Mucosa of descending colon (tissue), 3 donors: ENCODE data around the gene FCAR. TPM values are rescaled to one million over a fixed set of nuclear protein-coding genes. Genes with fewer than 3 reads are reported as not detected.
"Not testable (repeated sequence)": the region's sequence is repeated elsewhere in the genome, so short reads cannot be mapped to it uniquely, and the experiment has no call there.

Source experiments
- ATAC-seq: fragments of 200-7000 bp; cut with Tn5 transposase; one replicate; pipeline ENCODE4 v1.9.1; 2020; ENCODE audit warnings: mild to moderate bottlenecking, moderate library complexity
- DNase-seq, 3 donors: peaks; one replicate each; pipeline ENCODE4 v3.0.0-alpha.2; 2020
- H3K36me3 ChIP-seq: fragments of 200-600 bp; one replicate; pipeline ENCODE4 v1.8.0; 2021; ENCODE audit warnings: low read depth, mild to moderate bottlenecking
- H3K4me1 ChIP-seq: fragments of 200-600 bp; one replicate; pipeline ENCODE4 v1.8.0; 2021; ENCODE audit warnings: low read depth, mild to moderate bottlenecking
- H3K4me3 ChIP-seq: fragments of 200-600 bp; one replicate; pipeline ENCODE4 v1.8.0; 2021; ENCODE audit warnings: mild to moderate bottlenecking
- H3K9me3 ChIP-seq: fragments of 200-600 bp; one replicate; pipeline ENCODE4 v1.8.0; 2021; ENCODE audit warnings: mild to moderate bottlenecking
- intact Hi-C, 2 donors: fragments of 100-400 bp; cut with DNase I in 1 of 2; cut with micrococcal nuclease in 1 of 2; formaldehyde crosslinking; loops; one replicate each; pipeline versions ENCODE4 v1.11.0 to v1.11.1; 2022; cut with DNase I, micrococcal nuclease
- total RNA-seq, 3 donors: library from RNA; stranded (reverse); fragmentation: NEBNext Ultra II Directional in 2 of 3; extraction: Animal tissue kit (Norgen Biotek cat#: 25700) in 2 of 3; gene quantifications; one replicate each; pipeline versions ENCODE4 v1.2.1 to v1.2.4, GENCODE V29; 2021 to 2023
- TF ChIP-seq, protein P1 (sequence below): fragments of 200-600 bp; IDR thresholded peaks from one replicate; pipeline ENCODE4 v1.8.0; 2022; ENCODE audit warnings: antibody characterized with exemption, mild to moderate bottlenecking
- donor health status: DM: no; HTN: no; CAD: no; lungs with moderate emphysema.
- donor health status: DM: no; HTN: no; CAD: no.
- donor health status: DM: no; HTN: yes; CAD: no.

FCAR gene
- total RNA-seq, 3 donors from 2014 or later = 0.76 to 1.2 TPM; not detected in 1

GRCh38 chr19:54851353-54851752 is 22.7 kb upstream of the FCAR start:
- Histone ChIP-seq H3K4me1 (no peaks in the 10 kb centered on the region), H3K36me3 (no peaks in the 10 kb centered on the region), H3K9me3 (no peaks in the 10 kb centered on the region), H3K4me3 (no peak overlapping the region)
- TF ChIP-seq, protein P1, sequence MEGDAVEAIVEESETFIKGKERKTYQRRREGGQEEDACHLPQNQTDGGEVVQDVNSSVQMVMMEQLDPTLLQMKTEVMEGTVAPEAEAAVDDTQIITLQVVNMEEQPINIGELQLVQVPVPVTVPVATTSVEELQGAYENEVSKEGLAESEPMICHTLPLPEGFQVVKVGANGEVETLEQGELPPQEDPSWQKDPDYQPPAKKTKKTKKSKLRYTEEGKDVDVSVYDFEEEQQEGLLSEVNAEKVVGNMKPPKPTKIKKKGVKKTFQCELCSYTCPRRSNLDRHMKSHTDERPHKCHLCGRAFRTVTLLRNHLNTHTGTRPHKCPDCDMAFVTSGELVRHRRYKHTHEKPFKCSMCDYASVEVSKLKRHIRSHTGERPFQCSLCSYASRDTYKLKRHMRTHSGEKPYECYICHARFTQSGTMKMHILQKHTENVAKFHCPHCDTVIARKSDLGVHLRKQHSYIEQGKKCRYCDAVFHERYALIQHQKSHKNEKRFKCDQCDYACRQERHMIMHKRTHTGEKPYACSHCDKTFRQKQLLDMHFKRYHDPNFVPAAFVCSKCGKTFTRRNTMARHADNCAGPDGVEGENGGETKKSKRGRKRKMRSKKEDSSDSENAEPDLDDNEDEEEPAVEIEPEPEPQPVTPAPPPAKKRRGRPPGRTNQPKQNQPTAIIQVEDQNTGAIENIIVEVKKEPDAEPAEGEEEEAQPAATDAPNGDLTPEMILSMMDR = no peak
- intact Hi-C loops = no loop called here
- DNase-seq (no peak), ATAC-seq (no peak)

GRCh38 chr19:54855241-54855640 is 18.8 kb upstream of the FCAR start:
- H3K4me1 ChIP-seq, H3K36me3 ChIP-seq, intact Hi-C loops, DNase-seq, H3K4me3 ChIP-seq, ATAC-seq, H3K9me3 ChIP-seq: not testable (repeated sequence)

- H3K36me3 ChIP-seq, ATAC-seq, H3K4me3 ChIP-seq, DNase-seq, intact Hi-C loops, H3K4me1 ChIP-seq, H3K9me3 ChIP-seq: not testable (repeated sequence)
These were observed 15.6 kb upstream of the FCAR start for GRCh38 chr19:54858476-54858875.

DNA sequence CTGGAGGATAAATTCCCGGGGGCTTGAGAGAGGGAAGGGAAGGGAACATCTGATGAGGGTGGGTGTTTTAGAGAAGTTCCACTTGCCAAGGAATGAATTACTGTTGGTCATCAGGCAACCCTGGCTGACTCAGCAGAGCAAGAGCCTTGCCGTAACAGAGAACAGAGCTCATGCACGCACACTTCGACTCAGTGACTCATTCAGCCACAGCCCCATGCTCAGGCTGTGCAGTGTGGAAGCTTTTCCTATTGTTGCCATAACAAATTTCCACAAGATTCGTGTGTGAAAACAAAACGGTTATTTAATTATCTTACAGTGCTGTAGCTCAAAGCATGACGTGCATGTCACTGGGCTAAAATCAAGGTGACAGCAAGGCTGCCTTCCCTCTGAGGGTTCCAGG is 14.6 kb upstream of the FCAR start:
- DNase-seq, H3K4me1 ChIP-seq, intact Hi-C loops: not testable (repeated sequence)

GRCh38 chr19:54863459-54863858 is 10.6 kb upstream of the FCAR start:
- H3K4me1 ChIP-seq, H3K9me3 ChIP-seq, ATAC-seq, H3K4me3 ChIP-seq, intact Hi-C loops, DNase-seq, H3K36me3 ChIP-seq: not testable (repeated sequence)

More for the DNA sequence above, 14.6 kb upstream of the FCAR start:
- not testable (repeated sequence) for H3K36me3 ChIP-seq, ATAC-seq, H3K4me3 ChIP-seq, H3K9me3 ChIP-seq

DNA sequence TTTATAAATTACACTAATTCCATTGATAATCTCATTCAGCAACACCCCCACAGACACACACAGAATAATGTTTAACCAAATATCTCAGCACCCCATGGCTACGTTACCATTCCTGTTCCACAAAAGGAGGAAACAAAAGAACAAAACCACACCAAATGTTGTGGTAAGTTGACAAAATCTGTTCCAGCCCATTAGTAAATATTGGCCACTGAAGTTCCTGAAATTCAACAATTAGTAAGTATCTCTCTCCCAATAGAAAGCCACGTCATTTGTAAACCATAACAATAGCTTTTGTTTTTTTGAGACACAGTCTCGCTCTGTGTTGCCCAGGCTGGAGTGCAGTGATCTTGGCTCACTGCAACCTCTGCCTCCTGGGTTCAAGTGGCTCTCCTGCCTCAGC is 2.3 kb upstream of the FCAR start:
- DNase-seq (no peak), ATAC-seq (no peak)
- H3K4me1 ChIP-seq = no peaks in the 10 kb centered on the region
- no peaks in the 10 kb centered on the region for H3K36me3 ChIP-seq
- no peaks in the 10 kb centered on the region for H3K9me3 ChIP-seq
- H3K4me3 ChIP-seq = no peak overlapping the region
- intact Hi-C loops = no loop called here
- TF ChIP-seq, protein P1 = no peak

DNA sequence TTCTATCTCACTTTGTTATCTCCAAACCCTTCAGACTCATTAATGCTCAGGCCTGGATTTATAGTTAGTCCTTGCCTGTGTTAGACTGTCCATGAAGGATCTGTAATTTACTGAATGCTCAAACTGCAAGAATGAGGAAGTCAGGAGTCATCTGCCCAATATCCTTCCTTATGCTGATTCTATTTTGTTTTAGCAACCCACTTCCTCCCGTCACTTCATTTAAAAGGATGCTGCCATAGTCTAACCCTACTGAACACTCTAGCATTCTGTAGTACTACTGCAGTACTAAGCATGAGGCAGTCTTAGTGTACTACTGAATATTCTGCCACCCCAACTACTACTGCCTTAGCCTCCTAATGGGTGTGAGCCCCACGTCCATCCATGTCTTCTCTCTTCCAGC is 1.5 kb downstream of the FCAR start:
- H3K9me3 ChIP-seq = no peaks in the 10 kb centered on the region
- ATAC-seq = peak; percentile 19
- no peaks in the 10 kb centered on the region for H3K36me3 ChIP-seq
- no peak overlapping the region for H3K4me3 ChIP-seq
- TF ChIP-seq, protein P1 = no peak
- intact Hi-C loops = no loop called here
- no peak for DNase-seq
- no peaks in the 10 kb centered on the region for H3K4me1 ChIP-seq

GRCh38 chr19:54877471-54877870 is 3.4 kb downstream of the FCAR start:
- TF ChIP-seq, protein P1 = no peak
- H3K9me3 ChIP-seq = no peaks in the 10 kb centered on the region
- no peak overlapping the region for H3K4me3 ChIP-seq
- H3K36me3 ChIP-seq = no peaks in the 10 kb centered on the region
- intact Hi-C loops = no loop called here
- no peak for ATAC-seq
- DNase-seq = no peak
- no peaks in the 10 kb centered on the region for H3K4me1 ChIP-seq
